Measurements from ENCODE around the gene PCP2.

- TF ChIP-seq TAF1 (IDR thresholded peaks at IDR 0.05; ENCODE audit: low read depth) (no peak), FOXM1 (IDR thresholded peaks at IDR 0.05; ENCODE audit: borderline replicate concordance, low read depth) (no peak), EP300 (IDR thresholded peaks at IDR 0.05; ENCODE audit: borderline replicate concordance) (peak; percentile 15; the same call in 1 of the 2 replicates), RAD21 (IDR thresholded peaks at IDR 0.05; ENCODE audit: low read depth) (no peak), NFIC (IDR thresholded peaks at IDR 0.05) (peak; percentile 84), TCF12 (IDR thresholded peaks at IDR 0.05; ENCODE audit: low read depth) (no peak; the same call in 1 of the 2 replicates), ZBTB7A (IDR thresholded peaks at IDR 0.05; ENCODE audit: low read depth) (no peak; the same call in 1 of the 2 replicates), CREB1 (IDR thresholded peaks at IDR 0.05; ENCODE audit: low read depth) (no peak), CEBPB (IDR thresholded peaks at IDR 0.05) (no peak)
Measured at GRCh38 chr19:7618771-7619510, 14.6 kb downstream of the PCP2 start.

Measured in Ishikawa (cell line).